H1 (cell line): ENCODE measurements around the gene OR1M1. TPM values are rescaled to one million over a fixed set of nuclear protein-coding genes. Genes with fewer than 3 reads are reported as not detected.

Experiments used
- ASH2L ChIP-seq: fragments of 200-600, 300-600 bp; sonication (generic); IDR thresholded peaks from one replicate; pipeline ENCODE4 v1.7.1; 2017; ENCODE audit warnings: low read length
- BCL11A ChIP-seq, 2 experiments: IDR thresholded peaks; one replicate each; pipeline ENCODE4 v1.6.1; 2011; ENCODE audit warnings: low read depth in 2 of 2, low read length in 2 of 2, mild to moderate bottlenecking in 2 of 2
- CTBP2 ChIP-seq: IDR thresholded peaks from 2 replicates; pipeline ENCODE4 v1.7.0; 2011; ENCODE audit warnings: borderline replicate concordance, mild to moderate bottlenecking, moderate library complexity, mixed read lengths, low read length; ENCODE audit not compliant: insufficient read depth, insufficient read length
- HDAC2 ChIP-seq, 2 experiments: fragments of 300-600 bp in 1 of 2; sonication (generic) in 1 of 2; IDR thresholded peaks; 2 replicates each; pipeline ENCODE4 v1.6.1; 2011 to 2012; ENCODE audit warnings: low read depth in 2 of 2, low read length in 2 of 2, mild to moderate bottlenecking in 2 of 2, moderate library complexity in 2 of 2, borderline replicate concordance in 1 of 2, inconsistent platforms in 1 of 2
- POLR2AphosphoS5 ChIP-seq: IDR thresholded peaks from 2 replicates; pipeline ENCODE4 v1.6.1; 2011; ENCODE audit warnings: low read depth, low read length
- ZNF274 ChIP-seq: IDR thresholded peaks from 2 replicates; pipeline ENCODE4 v1.7.0; 2012; ENCODE audit warnings: low read length, borderline replicate concordance; ENCODE audit errors: extremely low read depth
- polyA plus RNA-seq, 7 experiments: library from polyadenylated mRNA; depleted of rRNA in 3 of 7; stranded (reverse) in 5 of 7; unstranded in 2 of 7; fragments of >200 nt in 5 of 7; fragments of 200-250 nt in 2 of 7; gene quantifications; 1 replicate in 5 of 7; 2 replicates in 1 of 7; 4 replicates in 1 of 7; pipeline versions ENCODE4 v1.2.1 to v1.2.3, GENCODE V29; 2011 to 2013; ENCODE audit warnings: missing spikeins in 2 of 7, mixed read lengths in 2 of 7
- total RNA-seq: library from RNA; stranded (reverse); fragmentation: NEBNext Ultra II Directional; extraction: Animal tissue kit (Norgen Biotek cat#: 25700); gene quantifications from 2 replicates; pipeline ENCODE4 v1.2.1, GENCODE V29; 2021

Gene OR1M1
- total and polyA plus RNA-seq, 2 of the 8 experiments (the other 6 are each of a cell fraction or from before 2014, with no cell fraction given): 0.12 TPM; not detected in 1

DNA sequence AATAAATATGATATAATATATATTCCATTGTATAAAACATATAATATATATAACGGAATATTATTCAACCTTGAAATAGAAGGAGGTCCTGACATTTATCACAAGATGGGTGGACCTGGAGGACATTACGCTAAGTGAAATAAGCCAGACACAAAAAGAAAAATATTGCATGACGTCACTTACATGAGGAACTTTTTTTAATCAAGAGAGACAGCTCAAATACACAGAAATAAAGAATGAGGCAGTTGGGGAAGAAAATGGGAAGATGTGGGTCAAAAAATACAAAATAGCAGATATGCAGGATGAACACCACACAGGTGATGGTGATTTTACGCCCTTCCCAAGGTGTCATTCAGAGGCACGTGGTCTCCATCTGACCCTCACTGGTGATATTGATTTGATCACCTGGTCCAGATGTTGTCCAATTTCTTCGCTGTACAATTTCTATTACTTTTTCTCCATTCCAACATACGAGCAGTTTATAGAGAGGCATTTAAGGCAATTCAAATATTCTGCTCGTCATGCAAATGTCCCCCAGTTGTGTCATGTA lies 52.8 kb downstream of the OR1M1 start (continued):
- no peak for TF ChIP-seq CTBP2
- TF ChIP-seq ASH2L: no peak
- no peak for TF ChIP-seq POLR2AphosphoS5
- TF ChIP-seq ZNF274: no peak
- TF ChIP-seq HDAC2 (IDR thresholded peaks at IDR 0.05; ENCODE audit: borderline replicate concordance in 1 of 2, low read depth in 2 of 2, low read length in 2 of 2): no peak
- TF ChIP-seq BCL11A (IDR thresholded peaks at IDR 0.05; ENCODE audit: low read depth in 2 of 2, low read length in 2 of 2): no peak
